ENCODE measurements around the gene ZNF37A. TPM values are rescaled to one million over a fixed set of nuclear protein-coding genes. Genes with fewer than 3 reads are reported as not detected.
"Not testable (repeated sequence)": the region's sequence is repeated elsewhere in the genome, so short reads cannot be mapped to it uniquely, and the experiment has no call there.

ZNF37A gene
- total RNA-seq, 1 experiment from 2014 or later: 18.5 TPM

- H3K79me2 ChIP-seq (ENCODE audit: insufficient read depth, low read length): peaks cover 33% of the 10 kb centered on the region
- H3K4me1 ChIP-seq (ENCODE audit: control insufficient read depth in 1 of 2, insufficient read depth in 2 of 2, low read length in 2 of 2): peaks cover 0 to 14% of the 10 kb centered on the region in 2 experiments; a peak in 2 of 4 replicates
- ATAC-seq; H3K27ac ChIP-seq (ENCODE audit: low read depth, low read length); H3K9me3 ChIP-seq (ENCODE audit: control insufficient read depth in 1 of 2, insufficient read depth in 1 of 2, low read depth in 1 of 2, low read length in 2 of 2); H3K4me3 ChIP-seq (replicated peaks in 1 of 2; ENCODE audit: low read depth in 1 of 2, low read length in 2 of 2); BruUV-seq (replicated peaks); H3K9ac ChIP-seq (ENCODE audit: low read length); RAD21 ChIA-PET (ENCODE audit: low non-redundant PET in 1 of 2, low total read pairs in 2 of 2, uncharacterized antibody in 2 of 2, unreplicated experiment in 2 of 2); intact Hi-C loops (cut with micrococcal nuclease); POLR2A ChIA-PET; H4K20me1 ChIP-seq (ENCODE audit: insufficient read depth); H3K27me3 ChIP-seq (ENCODE audit: insufficient read depth, low read length); CTCF ChIA-PET; DNase-seq (ENCODE audit: low read depth, low spot score); H3K9me2 ChIP-seq (ENCODE audit: insufficient read depth): not testable (repeated sequence)
- H3K36me3 ChIP-seq (ENCODE audit: control insufficient read depth in 1 of 2, insufficient read depth in 2 of 2, low read length in 2 of 2): peaks cover 16 to 26% of the 10 kb centered on the region in 2 experiments
- peak overlapping the region; percentile 89; the same call in 1 of the 2 replicates for H3K4me2 ChIP-seq (ENCODE audit: low read length)
- H2AFZ ChIP-seq (ENCODE audit: low read depth, low read length, poor library complexity, severe bottlenecking): peak overlapping the region; percentile 67
These were observed 819 bp upstream of the ZNF37A start for GRCh38 chr10:38093318-38093717.

GRCh38 chr10:38093816-38094157, 350 bp upstream of the ZNF37A start:
- POLR2A ChIA-PET: no interaction called here
- intact Hi-C loops (cut with micrococcal nuclease): loop anchor here (1.0 to 2.0 kb wide), 2 partner anchors 83 to 117 kb away; partner anchors contain the start of genes ZNF25 and ZNF33A
- TF ChIP-seq JUND (IDR thresholded peaks at IDR 0.05): no peak
- no peak for TF ChIP-seq EGR1 (IDR thresholded peaks at IDR 0.05; ENCODE audit: low read depth)
- TF ChIP-seq ZFX (IDR thresholded peaks at IDR 0.05): no peak
- TF ChIP-seq EZH2 (IDR thresholded peaks at IDR 0.05): no peak
- no peak for TF ChIP-seq CTCF (IDR thresholded peaks at IDR 0.05 in 2 of 3, conservative IDR thresholded peaks at IDR 0.05 in 1 of 3; ENCODE audit: borderline replicate concordance in 1 of 3, insufficient read depth in 1 of 3, low read depth in 2 of 3, low read length in 2 of 3)
- TF ChIP-seq ZNF274 (IDR thresholded peaks at IDR 0.05; ENCODE audit: low read depth, low read length): no peak
- TF ChIP-seq MAX (IDR thresholded peaks at IDR 0.05): no peak
- no peak for TF ChIP-seq CEBPB (IDR thresholded peaks at IDR 0.05; ENCODE audit: low read depth)
- no peak for TF ChIP-seq EZH2phosphoT487 (IDR thresholded peaks at IDR 0.05; ENCODE audit: borderline replicate concordance)
- TF ChIP-seq CBX3 (IDR thresholded peaks at IDR 0.05; ENCODE audit: low read depth): no peak
- TF ChIP-seq FOSL1 (IDR thresholded peaks at IDR 0.05; ENCODE audit: low read depth): no peak
- no peak for TF ChIP-seq RAD21 (IDR thresholded peaks at IDR 0.05; ENCODE audit: low read depth)
- Histone ChIP-seq H3K36me3 (ENCODE audit: control insufficient read depth in 1 of 2, insufficient read depth in 2 of 2, low read length in 2 of 2) (peaks cover 16 to 29% of the 10 kb centered on the region in 2 experiments), H3K79me2 (ENCODE audit: insufficient read depth, low read length) (peaks cover 38% of the 10 kb centered on the region), H3K4me3 (replicated peaks in 1 of 2; ENCODE audit: low read depth in 1 of 2, low read length in 2 of 2) (peak overlapping the region; percentile 83 to 88), H3K4me1 (ENCODE audit: control insufficient read depth in 1 of 2, insufficient read depth in 2 of 2, low read length in 2 of 2) (peaks cover 0 to 14% of the 10 kb centered on the region in 2 experiments; a peak in 2 of 4 replicates), H3K9me2 (ENCODE audit: insufficient read depth) (no peaks in the 10 kb centered on the region), H3K9ac (ENCODE audit: low read length) (no peak overlapping the region), H4K20me1 (ENCODE audit: insufficient read depth) (no peaks in the 10 kb centered on the region), H3K4me2 (ENCODE audit: low read length) (peak overlapping the region; percentile 89), H3K27me3 (ENCODE audit: insufficient read depth, low read length) (no peaks in the 10 kb centered on the region), H3K27ac (ENCODE audit: low read depth, low read length) (no peak overlapping the region), H2AFZ (ENCODE audit: low read depth, low read length, poor library complexity, severe bottlenecking) (peak overlapping the region; percentile 67), H3K9me3 (ENCODE audit: control insufficient read depth in 1 of 2, insufficient read depth in 1 of 2, low read depth in 1 of 2, low read length in 2 of 2) (no peaks in the 10 kb centered on the region)
- DNase-seq (ENCODE audit: low read depth, low spot score): no peak
- ATAC-seq: peak; percentile 13
- BruUV-seq (replicated peaks): no TSS peak
- CTCF ChIA-PET: no interaction called here
- RAD21 ChIA-PET (ENCODE audit: low non-redundant PET in 1 of 2, low total read pairs in 2 of 2, uncharacterized antibody in 2 of 2, unreplicated experiment in 2 of 2): no interaction called here
